HG02840 (cell line): ENCODE data around the gene DIS3L.
"Not testable (repeated sequence)": the region's sequence is repeated elsewhere in the genome, so short reads cannot be mapped to it uniquely, and the experiment has no call there.

Experiments
- ATAC-seq: cut with Tn5 transposase; IDR thresholded peaks from one replicate; pipeline ENCODE4 v1.9.1; 2021; ENCODE audit warnings: mild to moderate bottlenecking, moderate library complexity, moderate number of reproducible peaks; ENCODE audit not compliant: unreplicated experiment, low FRiP score

DIS3L gene

DNA sequence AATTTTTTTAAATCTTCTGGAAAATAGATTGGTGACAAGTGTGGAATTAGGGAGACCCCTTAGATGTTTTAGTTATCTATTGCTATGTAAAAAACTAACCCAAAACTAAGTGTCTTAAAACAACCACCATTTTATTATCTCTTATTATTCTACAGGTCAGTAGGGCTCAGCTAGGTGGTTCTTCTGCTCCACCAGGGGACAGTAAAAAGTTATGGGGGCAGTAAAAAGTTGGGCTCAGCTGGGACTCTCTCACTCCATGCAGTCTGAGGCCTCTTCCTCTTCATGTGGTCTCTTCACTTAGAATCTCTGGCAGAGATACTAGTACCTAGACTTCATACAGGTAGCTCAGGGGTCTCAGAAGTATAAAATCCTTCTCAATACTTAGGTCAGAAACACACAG, 18.0 kb upstream of the DIS3L start:
- no peak for ATAC-seq

DNA sequence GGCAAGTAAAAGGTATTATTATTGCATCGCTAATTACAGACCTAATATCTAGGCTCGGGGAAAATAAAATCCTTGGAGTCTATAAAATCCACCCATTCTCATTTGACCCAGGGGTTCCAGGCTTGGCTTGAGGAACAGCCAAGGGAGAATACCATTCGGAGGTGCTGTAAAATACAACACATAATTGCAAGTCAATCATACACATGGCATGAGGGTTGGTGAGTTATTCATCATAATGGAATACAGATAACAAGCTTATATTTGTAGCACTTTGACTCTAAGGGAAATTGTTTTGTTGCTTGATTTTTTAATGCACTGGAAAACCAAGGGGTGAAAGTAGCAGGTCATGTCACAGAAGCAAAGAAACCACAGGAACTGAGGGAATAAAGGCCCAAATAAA, 16.8 kb upstream of the DIS3L start:
- no peak for ATAC-seq

DNA sequence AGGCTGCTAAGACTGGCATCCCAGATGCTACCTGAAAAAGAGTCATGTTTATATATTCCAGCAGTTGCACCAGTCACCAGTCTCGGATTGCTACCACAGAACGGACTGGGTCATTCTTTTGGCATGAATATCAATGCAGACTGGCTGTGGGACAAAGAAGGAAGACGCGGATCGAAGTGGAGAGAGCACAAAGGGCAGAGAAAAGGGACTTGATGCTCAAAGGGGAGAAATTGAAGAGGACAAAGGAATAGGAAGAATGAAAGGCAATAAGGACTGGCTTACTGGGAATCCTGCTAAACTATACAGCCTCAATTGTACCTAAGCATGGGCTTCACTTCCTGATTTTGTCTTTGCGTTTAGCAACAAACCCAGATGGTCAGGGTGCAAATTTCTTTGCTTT, 15.3 kb upstream of the DIS3L start:
- ATAC-seq: no peak

DNA sequence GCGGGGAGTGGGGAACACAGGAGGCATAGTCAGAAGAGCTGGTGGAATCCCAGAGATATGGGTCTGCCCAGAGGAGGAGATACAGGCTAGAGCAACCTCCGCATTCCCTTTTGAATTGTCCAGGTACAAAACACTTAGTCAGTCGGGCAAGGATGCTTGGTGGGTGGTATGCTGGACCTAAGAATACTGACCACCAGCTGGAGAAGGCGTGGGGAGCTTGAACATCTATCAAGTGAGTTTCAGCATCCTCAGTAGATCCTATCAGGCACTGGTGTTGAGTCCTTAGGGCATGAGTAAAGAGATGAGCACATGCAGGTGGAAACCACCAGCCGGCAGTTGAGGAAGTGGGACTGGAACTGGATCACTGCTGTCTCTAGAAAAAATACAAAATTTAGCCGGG, 14.7 kb upstream of the DIS3L start:
- ATAC-seq: no peak

DNA sequence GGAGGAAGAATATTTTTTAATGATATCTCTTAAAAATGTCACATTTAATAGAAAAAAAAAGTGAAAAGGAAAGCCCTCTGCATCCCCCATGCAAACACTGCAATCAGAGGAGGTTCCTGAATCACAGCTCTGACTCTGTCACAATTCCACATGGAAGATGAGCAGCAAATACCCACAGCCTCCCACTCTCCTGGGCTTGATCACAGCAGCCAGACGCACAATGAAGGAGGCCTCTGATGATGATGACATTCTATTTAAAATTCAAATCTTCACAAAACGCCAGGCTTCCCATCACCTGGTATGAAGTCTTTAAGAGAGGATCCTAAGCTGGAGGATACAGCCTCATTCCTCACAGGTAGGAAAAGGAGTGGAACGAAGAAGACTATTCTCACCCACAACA, 9.1 kb upstream of the DIS3L start:
- ATAC-seq: no peak

DNA sequence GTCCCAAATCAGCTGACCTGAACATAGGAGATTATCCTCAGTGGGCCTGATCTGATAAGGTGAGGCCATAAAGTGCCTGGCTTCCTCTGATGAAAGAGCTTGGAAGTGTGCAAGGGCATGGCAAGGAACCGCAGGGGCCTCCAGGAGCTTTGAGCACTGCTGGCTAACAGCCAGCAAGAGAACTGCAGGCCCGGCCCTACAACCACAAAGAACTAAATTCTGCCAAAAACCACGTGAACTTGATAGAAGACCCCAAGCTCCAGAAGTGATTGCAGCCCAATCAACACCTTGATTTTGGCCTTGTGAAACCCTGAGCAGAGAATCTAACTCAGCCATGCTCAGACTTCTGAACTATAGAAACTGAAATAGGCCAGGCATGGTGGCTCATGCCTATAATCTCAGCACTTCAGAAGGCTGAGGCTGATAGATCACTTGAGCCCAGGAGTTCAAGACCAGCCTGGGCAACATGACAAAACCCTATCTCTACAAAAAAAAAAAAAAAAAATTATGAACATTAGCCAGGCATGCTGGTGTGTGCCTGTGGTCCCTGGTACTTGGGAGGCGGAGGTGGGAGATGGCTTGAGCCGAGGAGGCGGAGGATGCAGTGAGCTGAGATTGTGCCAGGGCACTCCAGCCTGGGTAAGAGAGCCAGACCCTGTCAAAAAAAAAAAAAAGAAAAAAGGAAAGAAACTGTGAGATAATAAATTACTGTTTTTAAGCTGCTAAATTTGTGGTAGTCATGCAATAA, 7.7 kb upstream of the DIS3L start:
- ATAC-seq: no peak

DNA sequence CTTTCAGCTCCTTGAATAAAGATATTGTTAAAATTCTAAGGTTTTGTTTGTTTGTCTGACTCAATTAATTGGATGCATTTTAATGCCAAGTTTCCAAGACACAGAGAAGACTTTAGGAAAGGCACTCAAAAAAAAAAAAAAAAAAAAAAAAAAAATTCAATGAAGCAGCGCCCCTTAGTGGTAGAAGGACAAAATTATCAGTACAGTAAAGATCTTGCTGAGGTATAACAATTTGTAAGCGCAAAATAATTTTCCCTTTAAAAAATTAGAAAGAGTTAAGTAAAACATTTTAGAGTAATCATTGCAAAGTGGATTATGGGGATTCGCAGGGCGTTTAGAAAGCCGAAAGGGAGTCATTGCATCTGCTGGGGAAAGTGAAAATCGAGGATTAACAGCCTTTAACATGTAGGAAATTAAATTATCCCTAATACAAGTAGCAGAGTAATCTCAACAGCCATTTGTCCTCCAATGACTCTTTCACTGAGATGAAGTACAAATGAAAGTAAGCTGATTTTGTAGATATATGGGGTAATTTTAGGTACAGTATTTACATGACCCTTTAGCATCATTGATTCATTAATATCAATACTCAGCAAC, 5.8 kb upstream of the DIS3L start:
- no peak for ATAC-seq

DNA sequence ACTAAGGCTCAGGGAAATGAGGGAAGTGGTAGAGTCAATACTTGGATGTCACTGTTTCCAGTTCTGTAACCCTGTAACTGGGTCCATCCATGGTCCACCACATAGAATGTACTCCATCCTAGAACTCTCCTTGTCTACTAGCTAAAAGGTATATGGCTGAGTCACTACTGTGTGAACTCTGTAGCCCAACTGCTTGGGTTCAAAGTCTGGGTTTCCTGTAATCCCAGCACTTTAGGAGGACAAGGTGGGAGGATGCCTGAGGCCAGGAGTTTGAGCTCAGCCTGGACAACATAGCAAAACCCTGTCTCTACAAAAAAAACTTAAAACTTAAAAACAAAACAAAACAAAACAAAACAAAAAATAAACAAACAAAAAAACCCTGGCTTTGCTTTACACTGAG, 5.3 kb upstream of the DIS3L start:
- ATAC-seq: no peak

DNA sequence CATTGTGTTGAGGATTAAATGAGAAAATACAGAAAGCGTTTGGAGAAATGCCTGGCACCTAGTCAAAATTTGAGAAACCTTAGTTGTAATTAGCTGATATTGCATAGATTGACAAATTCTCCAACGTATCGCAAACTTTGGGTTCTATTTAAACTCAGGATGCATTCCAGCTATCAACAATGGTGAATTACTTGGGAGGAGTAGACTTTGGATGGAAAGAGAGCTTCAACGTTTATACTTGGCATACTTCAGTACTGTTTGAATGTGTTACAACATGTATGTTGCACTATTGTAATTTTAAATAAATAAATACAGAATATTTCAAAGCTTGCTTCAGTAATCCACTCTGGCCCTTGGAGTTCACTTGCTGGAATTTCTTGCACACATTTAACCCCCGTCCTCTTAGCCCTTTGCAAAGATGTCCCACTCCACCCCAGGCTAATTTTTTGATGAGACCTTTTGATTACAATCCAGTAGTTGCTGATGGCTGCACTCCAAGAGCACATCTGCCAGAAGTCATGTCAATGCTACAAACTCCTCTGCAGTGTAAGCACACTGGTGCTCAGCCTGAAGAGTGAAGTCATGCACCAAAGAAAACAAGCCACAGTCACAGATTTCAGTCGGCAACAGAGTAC, 4.7 kb upstream of the DIS3L start:
- ATAC-seq: no peak

DNA sequence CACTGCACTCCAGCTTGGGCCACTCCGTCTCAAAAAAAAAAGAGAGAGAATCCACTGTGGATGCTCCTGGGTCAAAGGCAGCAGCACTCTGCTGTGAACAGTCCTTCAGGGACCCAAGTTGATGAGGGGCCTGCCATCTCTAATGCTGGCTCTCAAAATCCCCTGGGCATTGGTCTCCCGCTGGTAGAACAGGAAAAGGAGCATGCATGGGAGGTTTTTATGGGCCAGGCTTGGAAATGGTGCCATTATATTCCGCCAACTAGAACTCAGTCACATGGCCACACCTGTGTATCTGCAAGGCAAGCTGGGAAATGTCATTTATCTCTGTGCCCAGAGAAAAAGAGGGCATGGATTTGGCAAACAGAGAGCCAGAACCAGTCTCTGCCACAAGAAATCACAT, 3.4 kb upstream of the DIS3L start:
- ATAC-seq: no peak

DNA sequence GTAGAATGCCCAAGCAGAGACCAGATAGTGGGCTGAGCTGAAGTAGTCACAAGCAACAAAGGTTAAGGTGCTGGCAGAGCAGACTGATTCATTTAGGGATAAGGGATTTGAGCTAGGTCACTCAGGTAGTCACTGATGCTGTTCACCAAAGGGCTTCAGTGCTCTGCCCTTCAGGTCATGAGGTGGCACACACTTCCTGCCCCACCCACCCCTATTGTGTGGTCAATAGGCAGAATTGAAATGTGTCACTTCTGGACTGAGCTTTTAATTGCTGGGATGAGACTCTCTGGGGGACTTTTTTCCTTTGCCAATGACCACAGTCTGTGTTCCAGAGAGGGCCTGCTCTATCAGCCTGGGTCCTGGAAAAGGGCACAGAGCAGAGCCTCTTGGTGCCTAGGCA, 2.9 kb upstream of the DIS3L start:
- no peak for ATAC-seq

DNA sequence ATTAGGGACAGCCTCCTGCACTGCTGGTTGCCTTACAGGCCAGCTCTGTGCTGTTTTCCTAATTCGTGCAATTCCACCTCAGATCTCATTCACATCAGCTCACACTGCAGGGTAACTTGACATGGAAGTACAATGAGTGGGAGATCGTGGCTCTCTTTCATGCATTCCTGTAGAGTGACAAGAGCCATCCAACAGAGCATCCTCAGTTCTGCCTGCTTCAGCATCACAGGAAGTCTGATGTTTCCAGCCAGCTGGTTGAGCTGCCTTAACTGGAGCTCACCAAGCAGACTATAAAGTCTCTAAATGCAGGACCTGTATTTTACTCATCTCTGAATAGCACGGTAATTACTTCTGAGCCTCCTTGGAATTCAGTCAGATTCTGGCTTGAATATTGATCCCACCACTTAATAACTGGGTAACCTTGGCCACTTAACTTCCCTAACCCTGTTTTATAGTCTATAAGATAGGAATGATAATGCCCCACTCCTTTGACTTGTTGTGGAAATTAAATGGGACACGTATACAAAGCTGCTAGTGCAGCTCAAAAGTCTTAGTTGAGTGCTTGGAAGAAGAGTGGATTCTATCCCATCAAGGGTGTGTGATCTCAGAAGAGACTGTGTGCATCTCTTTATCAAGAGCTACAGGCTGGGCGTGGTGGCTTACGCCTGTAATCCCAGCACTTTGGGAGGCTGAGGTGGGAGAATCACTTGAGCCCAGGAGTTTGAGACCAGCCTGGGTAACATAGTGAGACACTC, 1.4 kb upstream of the DIS3L start:
- ATAC-seq: no peak

DNA sequence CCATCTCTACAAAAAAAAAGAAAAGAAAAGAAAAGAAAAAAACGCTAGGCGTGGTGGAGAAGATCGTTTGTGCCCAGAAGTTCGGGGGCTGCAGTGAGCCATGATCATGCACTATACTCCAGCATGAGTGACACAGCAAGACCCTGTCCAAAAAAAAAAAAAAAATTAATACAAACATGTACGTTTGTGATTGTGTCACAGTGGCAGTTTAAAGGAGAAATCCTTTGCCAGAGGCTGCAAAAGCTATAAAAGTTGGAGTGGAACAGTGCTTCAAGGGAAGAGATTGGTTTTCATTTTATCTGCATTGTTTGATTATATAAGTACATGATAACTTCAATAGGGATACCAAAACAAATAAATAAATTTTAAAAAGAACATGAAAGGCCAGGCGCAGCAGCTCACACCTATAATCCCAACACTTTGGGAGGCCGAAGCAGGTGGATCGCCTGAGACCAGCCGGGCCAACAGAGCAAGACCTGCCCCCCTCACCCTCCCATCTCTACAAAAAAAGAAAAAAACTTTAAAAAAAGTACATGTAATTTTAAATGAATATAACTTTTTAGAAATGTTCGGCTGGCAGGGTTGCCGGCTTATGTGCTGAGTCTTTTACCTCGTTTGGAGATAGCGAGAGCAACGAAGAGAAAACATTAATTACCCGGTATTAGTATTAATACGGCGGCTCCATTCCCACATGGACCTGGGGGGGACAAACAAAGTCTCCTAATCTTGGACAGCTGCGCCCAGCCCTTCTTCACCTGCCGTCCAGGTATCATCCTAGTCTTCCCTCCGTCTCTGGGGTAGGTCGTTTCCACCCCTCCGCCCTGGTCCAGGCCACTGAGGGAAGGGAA, 573 bp upstream of the DIS3L start:
- no peak for ATAC-seq

DNA sequence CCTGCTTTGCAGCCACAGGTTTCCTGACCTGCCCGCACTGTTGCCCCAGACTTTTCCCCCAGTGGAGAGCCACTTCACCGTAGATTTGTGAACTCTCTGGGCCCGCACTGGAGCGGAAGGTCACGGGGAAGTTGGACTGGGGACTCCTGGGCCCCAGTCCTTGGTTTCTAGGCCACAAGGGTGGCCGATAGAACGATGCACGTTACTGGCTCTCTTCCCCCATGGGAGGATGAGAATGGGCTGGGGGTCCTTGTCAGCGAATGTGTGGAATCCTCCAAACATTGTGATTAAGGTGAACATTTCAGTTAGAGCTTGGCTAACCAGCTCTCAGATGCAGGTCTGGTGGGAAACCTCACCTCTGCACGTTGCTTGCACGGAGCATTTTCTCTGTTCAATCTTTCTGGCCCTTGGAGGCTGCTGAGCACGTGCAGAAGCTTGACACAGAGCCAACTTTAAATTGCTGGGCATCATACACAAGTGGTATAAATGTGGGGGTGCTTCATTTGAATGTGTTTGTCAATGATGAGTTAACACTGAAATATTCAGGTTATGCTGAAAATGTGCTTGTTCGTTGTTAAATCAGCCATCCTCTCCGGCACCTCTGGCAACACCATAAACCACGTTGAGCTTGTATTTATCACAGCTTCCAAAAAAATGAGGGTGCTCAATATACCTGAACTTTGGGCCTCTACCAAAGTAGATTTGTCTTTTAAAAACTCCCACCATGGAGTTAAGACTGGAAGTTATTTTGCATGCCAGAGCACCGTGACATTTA, 976 bp downstream of the DIS3L start:
- peak; percentile 8 for ATAC-seq

DNA sequence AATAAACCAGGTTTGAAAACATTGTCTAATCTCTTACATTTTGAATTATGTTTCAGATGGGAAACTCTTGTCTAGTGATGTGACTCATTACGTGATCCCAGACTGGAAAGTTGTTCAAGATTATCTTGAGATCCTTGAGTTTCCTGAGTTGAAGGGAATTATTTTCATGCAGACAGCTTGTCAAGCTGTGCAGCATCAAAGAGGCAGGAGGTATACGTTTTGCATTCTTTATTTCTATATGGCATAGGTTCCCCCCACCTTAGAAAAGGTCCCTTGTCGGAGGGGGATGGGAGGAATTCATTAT, 1.5 kb downstream of the DIS3L start:
- no peak for ATAC-seq

DNA sequence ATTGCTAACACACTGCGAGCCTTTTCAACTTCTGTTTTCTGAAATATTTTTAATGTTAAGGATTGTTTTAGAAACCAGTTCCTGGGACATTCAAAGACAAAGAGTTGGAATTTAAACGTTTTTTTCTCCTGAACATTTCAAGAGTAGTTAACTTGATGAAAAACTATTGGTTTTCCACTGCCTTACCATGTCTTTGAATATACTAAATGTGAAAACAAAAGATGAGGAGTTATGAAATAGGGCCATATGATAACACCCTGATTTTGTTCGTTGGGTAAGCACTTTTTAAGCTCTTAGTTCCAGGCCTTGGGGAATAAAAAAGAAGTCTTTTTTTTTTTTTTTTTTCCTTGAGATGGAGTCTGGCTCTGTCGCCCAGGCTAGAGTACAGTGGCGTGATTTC, 2.8 kb downstream of the DIS3L start:
- ATAC-seq: no peak

DNA sequence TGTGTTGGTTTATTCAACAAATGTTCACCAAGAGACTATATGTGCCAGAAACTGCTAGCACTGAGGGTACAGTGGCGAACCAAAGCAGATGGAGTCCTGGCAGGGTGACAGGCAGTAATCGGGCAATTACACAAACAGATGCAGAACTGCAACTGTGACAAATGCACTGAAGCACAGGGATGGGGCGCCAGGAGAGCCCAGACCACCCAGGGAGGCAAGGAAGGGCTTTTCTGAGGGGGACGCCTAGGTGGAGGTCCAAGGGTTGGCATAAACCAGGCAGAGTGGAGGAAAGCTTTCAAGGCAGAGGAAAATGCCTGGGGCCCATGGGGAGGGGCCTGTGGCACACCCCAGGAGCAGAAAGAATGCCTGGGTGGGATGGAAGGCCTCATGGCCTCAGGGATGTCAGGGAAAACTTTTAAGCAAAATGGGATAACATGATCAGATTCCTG, 5.5 kb downstream of the DIS3L start:
- no peak for ATAC-seq

DNA sequence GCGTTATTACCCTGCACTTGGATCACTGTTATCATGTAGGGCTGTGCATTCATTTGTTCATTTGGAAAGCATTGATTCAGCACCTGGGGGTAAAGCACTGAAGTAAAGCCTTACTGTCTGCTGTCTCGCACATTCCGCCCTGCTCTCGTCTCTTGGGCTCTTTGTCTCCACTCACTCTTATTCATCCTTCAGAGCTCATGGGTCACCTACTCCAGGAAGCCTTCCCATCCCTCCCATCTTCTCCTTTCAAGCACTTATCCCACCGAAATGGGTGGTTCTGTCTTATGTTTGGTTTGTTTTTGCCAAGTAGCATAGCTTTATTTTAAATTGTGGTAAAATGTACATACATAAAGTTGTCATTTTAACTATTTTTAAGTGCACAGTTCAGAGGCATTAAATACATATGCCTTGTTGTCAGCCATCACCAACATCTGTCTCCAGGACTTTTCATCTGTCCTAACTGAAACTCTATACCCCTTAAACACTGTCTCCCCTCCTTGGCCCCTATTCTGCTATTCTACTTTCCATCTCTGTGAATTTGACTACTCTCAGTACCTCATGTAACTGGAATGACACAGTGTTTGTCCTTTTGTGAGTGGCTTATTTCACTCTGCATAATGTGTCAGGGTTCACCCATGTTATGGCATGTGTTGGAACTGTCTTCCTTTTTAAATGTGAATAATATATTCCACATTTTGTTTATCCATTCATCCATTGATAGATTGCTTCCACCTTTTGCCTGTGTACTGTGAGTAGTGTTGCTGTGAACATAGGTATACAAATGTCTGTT, 9.3 kb downstream of the DIS3L start:
- ATAC-seq: no peak

DNA sequence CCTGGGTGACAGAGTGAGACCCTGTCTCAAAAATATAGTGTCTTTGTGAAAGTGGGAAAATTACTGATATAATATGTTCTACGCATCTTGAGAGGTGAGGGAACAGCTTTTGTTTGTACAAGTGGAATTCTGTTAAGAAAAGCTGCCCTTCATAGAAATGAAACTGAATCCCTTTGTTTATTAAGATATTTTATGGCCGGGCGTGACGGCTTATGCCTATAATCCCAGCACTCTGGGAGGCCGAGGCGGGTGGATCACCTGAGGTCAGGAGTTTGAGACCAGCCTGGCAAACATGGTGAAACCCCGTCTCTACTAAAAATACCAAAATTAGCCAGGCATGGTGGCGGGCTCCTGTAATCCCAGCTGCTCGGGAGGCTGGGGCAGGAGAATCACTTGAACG, 11.1 kb downstream of the DIS3L start:
- ATAC-seq: not testable (repeated sequence)
